Activated T-cell treated with anti-CD3 and anti-CD28 coated beads, Interleukin-2, amount 50 U/mL, for 72 hours (primary cell): ENCODE results near the gene DUOX2. TPM values are rescaled to one million over a fixed set of nuclear protein-coding genes. Genes with fewer than 3 reads are reported as not detected.
"Not testable (repeated sequence)": the region's sequence is repeated elsewhere in the genome, so short reads cannot be mapped to it uniquely, and the experiment has no call there.

Experiments used
- ATAC-seq, 2 donors: fragments of 150-1000 bp; cut with Tn5 transposase; replicated peaks in 1 of 2; 2 replicates each; pipeline ENCODE4 v1.10.0; 2021; ENCODE audit warnings: moderate library complexity in 2 of 2, mild to moderate bottlenecking in 1 of 2
- DNase-seq, 2 donors: peaks; one replicate each; pipeline ENCODE4 v3.0.0; 2021 to 2022; ENCODE audit warnings: mixed read lengths in 1 of 2
- H3K27ac Mint-ChIP-seq: one replicate; pipeline ENCODE4 v1.8.0; 2022; ENCODE audit warnings: mild to moderate bottlenecking, moderate library complexity, mixed read lengths
- H3K27me3 Mint-ChIP-seq: one replicate; pipeline ENCODE4 v1.8.0; 2022; ENCODE audit warnings: low read depth, mixed read lengths
- H3K36me3 Mint-ChIP-seq, 2 donors: one replicate each; pipeline ENCODE4 v1.8.0; 2022; ENCODE audit warnings: mixed read lengths in 2 of 2, mild to moderate bottlenecking in 1 of 2; ENCODE audit not compliant: insufficient read depth in 2 of 2
- H3K4me1 Mint-ChIP-seq: one replicate; pipeline ENCODE4 v1.8.0; 2022; ENCODE audit warnings: low read depth, mixed read lengths
- H3K4me3 Mint-ChIP-seq, 2 donors: one replicate each; pipeline ENCODE4 v1.8.0; 2022; ENCODE audit warnings: mild to moderate bottlenecking in 2 of 2, mixed read lengths in 2 of 2, moderate library complexity in 2 of 2
- H3K9me3 Mint-ChIP-seq, 2 donors: one replicate each; pipeline ENCODE4 v1.8.0; 2022; ENCODE audit warnings: mixed read lengths in 2 of 2
- total RNA-seq, 2 donors: library from RNA; stranded (reverse); gene quantifications; one replicate each; pipeline ENCODE4 v1.2.3, GENCODE V29; 2022

Gene DUOX2
- total RNA-seq, 2 donors from 2014 or later: 0.14 to 0.31 TPM

- H3K36me3 Mint-ChIP-seq: peaks cover 11 to 36% of the 10 kb centered on the region in 2 donors
Measured at GRCh38 chr15:45052676-45053075, 61.3 kb downstream of the DUOX2 start.

GRCh38 chr15:45050587-45050986 is 63.4 kb downstream of the DUOX2 start:
- Mint-ChIP-seq H3K4me3 (no peak overlapping the region), H3K9me3 (peaks cover 3 to 4% of the 10 kb centered on the region in 2 donors), H3K4me1 (no peaks in the 10 kb centered on the region), H3K36me3 (peaks cover 11 to 39% of the 10 kb centered on the region in 2 donors), H3K27ac (no peak overlapping the region), H3K27me3 (no peaks in the 10 kb centered on the region)
- ATAC-seq (no peak), DNase-seq (no peak)

More at GRCh38 chr15:45052676-45053075, 61.3 kb downstream of the DUOX2 start:
- DNase-seq, H3K4me1 Mint-ChIP-seq, H3K27ac Mint-ChIP-seq, H3K4me3 Mint-ChIP-seq, ATAC-seq, H3K27me3 Mint-ChIP-seq, H3K9me3 Mint-ChIP-seq: not testable (repeated sequence)

- ATAC-seq: no peak
- no peak for DNase-seq
- Mint-ChIP-seq H3K27ac (no peak overlapping the region), H3K27me3 (no peaks in the 10 kb centered on the region), H3K4me3 (no peak overlapping the region), H3K36me3 (peaks cover 11 to 36% of the 10 kb centered on the region in 2 donors), H3K9me3 (peaks cover 3 to 4% of the 10 kb centered on the region in 2 donors), H3K4me1 (no peaks in the 10 kb centered on the region)
Measured at GRCh38 chr15:45048794-45049631, 65.0 kb downstream of the DUOX2 start.

- ATAC-seq, DNase-seq, H3K27me3 Mint-ChIP-seq, H3K4me3 Mint-ChIP-seq, H3K27ac Mint-ChIP-seq, H3K4me1 Mint-ChIP-seq, H3K9me3 Mint-ChIP-seq: not testable (repeated sequence)
- peaks cover 11 to 36% of the 10 kb centered on the region in 2 donors for H3K36me3 Mint-ChIP-seq
Measured at GRCh38 chr15:45048449-45048793, 65.6 kb downstream of the DUOX2 start.

- ATAC-seq, DNase-seq, H3K27ac Mint-ChIP-seq, H3K9me3 Mint-ChIP-seq, H3K27me3 Mint-ChIP-seq, H3K4me1 Mint-ChIP-seq, H3K4me3 Mint-ChIP-seq: not testable (repeated sequence)
- peaks cover 8 to 13% of the 10 kb centered on the region in 2 donors for H3K36me3 Mint-ChIP-seq
Measured at GRCh38 chr15:45044270-45044669, 69.7 kb downstream of the DUOX2 start.

GRCh38 chr15:45042859-45043258 is 71.1 kb downstream of the DUOX2 start:
- not testable (repeated sequence) for H3K27me3 Mint-ChIP-seq, H3K4me1 Mint-ChIP-seq, H3K4me3 Mint-ChIP-seq, DNase-seq, H3K9me3 Mint-ChIP-seq, H3K27ac Mint-ChIP-seq, H3K36me3 Mint-ChIP-seq, ATAC-seq

Other genes starting within 250 kb of the DUOX2 start
- gene TERB2, start 157.5 kb downstream of the DUOX2 start, total RNA-seq: not detected
- gene SORD, start 91.0 kb downstream of the DUOX2 start, total RNA-seq: 10 to 100 TPM in 1 of 2 donors, 1 to 10 TPM in 1; 10.0 to 17.6 TPM
- not detected for gene DUOXA2, start 154 bp upstream of the DUOX2 start, total RNA-seq
- under 1 TPM; 0.46 to 0.65 TPM for gene DUOXA1, start 15.7 kb upstream of the DUOX2 start, total RNA-seq
- gene DUOX1, start 15.8 kb upstream of the DUOX2 start, total RNA-seq: under 1 TPM; 0.34 to 0.95 TPM
- gene SHF, start 73.8 kb upstream of the DUOX2 start, total RNA-seq: 10 to 100 TPM; 11.7 to 16.8 TPM
- not detected for gene SLC28A2, start 138.1 kb upstream of the DUOX2 start, total RNA-seq